HG02642 (cell line): ENCODE data around the gene SLC6A6.

ENCODE experiments used
- ATAC-seq: cut with Tn5 transposase; IDR thresholded peaks from one replicate; pipeline ENCODE4 v1.9.1; 2021; ENCODE audit warnings: mild to moderate bottlenecking; ENCODE audit not compliant: unreplicated experiment, poor library complexity

Gene SLC6A6

GRCh38 chr3:14492948-14493881 is 90.8 kb downstream of the SLC6A6 start:
- no peak for ATAC-seq

DNA sequence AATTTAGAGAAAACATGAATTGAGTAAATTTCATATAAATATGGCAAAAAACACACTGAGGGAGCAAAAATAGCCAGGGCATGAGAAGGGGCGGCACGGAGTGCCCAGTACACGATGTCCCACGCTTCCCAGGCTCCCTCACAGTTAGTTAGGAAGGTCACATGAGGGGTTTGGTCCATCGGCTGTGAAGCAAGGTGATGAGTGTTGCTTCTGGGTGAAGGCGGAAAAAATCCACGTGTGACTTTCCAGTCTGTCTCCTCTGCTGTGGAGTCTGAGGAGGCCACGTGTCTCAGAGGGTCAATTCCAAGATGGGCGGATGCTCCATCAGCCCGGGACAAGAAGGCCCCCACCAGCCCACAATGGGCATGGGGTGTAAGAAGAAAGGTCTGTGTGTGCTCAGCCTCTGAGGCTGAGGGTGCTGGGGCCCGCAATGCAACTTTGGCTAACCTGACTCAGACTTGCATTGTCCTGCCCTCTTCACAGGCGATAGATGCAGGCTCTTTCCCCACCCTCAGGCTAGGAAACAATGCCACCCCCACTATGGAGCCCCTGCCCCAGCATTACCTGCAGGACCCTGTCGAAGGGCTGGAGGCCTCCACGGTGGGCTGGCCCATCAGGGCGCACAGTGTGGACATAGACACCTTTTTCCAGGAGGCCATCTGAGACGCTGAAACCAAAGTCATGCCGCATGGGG is 92.0 kb downstream of the SLC6A6 start:
- ATAC-seq, result no peak

GRCh38 chr3:14494973-14495300 is 92.5 kb downstream of the SLC6A6 start:
- ATAC-seq, result no peak

DNA sequence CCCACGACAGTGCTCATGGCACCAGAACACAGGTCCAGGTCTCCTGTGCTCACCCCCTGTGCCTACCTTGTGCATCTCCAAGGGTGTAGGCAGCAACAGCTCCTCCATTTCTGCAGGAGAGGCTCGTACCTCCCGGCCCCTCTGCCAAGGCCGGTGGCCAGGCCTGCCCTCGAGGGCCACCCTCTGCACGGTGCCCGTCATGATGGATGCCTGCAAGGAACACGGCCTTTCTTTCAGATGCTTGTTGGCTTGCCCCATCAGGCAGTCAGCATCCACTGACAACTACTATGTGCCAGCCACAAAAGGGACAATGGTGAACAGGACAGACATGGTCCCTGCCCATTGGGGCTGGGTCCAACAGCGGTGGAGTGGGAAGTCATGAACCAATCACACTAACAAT is 93.9 kb downstream of the SLC6A6 start:
- ATAC-seq, result no peak

GRCh38 chr3:14497321-14497720 is 94.9 kb downstream of the SLC6A6 start:
- no peak for ATAC-seq

DNA sequence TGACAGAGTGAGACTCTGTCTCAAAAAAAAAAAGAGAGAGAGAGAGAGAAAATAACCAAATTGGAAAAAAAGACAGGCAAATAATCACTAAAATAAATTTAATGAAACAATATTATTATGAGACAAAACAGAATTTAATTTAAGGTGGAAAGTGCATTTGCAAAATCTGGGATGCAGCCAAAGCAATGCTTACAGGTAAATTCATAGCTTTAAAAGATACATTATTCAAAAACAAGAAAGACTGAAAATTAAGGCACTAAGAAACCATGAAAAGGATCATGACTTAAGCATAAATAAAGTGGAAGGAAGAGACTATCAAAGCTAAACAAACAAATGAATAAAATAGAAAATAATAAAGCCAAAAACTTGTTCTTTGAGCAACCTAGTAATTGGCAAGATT is 100.1 kb downstream of the SLC6A6 start:
- no peak for ATAC-seq

DNA sequence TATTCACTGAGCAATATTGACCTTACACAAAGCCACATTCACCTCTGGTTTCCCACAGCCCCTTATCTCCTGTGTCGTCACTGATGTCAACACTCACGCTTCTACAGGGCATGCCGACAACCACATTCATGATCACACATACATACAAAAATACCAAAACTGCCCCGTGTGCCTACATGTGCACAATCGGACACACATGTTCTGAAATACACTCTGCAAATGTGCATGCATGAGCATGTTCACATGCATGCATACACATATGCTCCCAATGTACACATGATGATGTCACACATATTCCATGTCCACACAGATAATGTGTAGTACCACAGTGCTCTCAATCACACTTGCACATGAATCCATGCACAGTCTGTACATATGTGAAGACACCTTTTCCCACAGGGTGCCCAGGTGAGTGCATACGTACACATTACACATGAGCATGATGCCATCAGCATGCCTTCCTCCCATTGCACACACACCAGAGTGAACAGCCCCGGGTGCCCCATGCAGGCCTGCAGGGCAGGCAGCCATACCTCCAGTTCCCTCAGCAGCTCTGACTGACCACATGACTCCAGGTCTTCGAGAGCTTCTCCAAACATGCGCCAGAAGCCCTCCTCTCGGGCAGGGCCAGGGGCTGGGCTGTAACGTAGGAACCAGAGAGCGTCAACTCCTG is 100.8 kb downstream of the SLC6A6 start:
- no peak for ATAC-seq

DNA sequence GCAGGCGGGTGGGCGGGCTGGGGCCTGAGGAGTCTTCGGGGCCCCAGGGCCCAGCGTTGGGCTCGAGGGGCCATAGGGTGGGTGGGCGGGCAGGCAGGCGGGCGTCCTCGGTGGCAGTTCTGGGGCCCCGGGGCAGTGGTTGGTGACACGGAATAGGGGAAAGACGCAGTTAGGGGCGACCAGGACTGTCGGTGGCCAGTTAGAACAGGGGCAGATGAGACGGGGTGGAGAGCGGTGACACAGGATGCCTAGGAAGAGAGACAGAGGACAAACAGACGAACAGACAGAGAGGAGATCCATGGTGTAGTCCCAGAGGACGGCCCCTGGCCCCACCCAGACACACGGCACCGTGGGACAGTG is 101.3 kb downstream of the SLC6A6 start:
- no peak for ATAC-seq

DNA sequence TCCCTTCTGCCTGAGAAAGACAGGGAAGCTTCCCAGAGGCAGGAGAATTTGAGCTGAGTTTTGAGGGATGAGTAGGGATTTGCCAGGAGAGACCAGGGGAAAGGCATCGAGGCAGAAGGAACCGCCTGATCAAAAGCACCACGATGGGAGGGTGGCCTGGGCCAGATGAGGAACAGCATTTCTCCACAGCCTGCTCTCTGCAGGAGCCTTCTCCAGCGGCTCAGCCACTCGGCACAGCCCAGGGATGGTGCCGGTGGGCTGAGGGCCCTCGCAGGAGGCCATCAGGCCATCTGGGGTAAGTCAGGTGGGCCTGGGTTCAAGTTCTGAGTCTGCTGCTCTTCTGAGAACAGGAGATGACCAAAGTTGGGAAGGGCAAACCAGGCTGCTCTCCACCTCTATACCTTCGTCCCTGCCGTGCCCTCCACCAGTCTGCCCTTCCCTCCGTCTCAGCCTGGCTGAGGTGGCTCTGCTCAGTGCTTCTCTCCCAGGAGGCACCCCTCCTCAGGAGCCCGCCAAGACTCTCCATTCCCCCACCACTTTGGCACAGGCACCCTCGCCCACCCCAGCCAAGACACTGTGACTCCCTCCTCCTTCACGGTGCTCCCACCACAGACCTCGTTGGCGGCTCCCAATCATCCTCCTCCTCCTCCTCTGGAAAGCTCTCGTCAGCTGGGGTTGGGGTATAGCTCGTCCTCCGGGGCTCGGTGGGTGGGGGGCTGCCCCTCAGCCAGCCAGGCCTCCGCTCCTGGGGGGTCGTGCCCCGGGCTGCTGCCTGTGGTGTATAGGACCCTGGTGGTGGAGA is 102.8 kb downstream of the SLC6A6 start:
- ATAC-seq, result no peak

DNA sequence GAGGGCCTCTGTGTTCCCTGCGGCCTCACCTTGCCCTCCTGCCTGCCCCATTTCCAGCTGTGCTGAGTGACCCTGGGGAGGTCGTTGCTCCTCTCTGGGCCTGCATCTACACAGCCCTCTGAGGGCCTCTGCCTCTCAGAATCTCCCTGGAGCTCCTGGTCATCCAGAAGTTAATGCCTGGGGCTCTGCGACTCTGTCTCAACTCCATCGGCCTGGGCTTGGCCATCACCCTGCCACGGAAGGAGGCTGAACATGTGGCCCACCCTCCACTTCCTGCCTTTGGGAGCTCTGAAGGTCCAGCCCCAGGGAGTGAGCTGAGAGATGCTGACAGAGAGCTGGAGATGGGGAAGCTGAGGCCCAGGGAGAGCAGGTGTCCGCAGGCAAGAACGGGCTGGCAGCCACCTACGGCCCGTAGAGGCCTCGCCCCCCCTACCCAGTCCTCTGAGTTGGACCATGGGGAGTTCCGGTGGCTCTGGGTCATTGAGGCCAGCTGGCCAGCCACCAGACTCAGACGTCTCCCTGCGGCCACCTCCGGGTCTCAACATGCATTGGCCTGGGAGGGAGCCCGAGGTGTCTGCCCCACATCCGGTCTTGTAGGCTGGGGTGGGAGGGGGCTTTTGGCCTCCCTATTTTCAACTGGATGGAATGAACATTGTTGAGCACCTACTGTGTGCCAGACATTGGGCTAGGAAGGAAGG is 103.5 kb downstream of the SLC6A6 start:
- no peak for ATAC-seq

GRCh38 chr3:14506626-14507304 is 104.4 kb downstream of the SLC6A6 start:
- no peak for ATAC-seq

GRCh38 chr3:14507305-14507741 is 104.9 kb downstream of the SLC6A6 start:
- ATAC-seq, result no peak

- no peak for ATAC-seq
Observed at GRCh38 chr3:14507757-14508504, 105.5 kb downstream of the SLC6A6 start.

DNA sequence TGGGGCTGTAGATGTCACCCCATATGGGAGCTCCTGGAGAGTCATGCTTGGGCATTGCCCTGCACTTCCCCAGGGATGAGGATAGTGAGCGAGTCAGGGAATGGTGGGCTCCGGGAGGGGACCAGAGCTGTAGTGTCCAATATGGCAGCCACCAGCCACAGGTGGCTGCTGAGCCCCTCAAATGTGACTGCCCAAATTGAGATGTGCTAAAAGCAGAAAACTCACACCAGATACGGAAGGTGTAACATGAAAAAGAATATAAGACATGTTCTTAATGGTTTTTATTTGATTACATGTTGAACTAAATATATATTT is 106.1 kb downstream of the SLC6A6 start:
- no peak for ATAC-seq

DNA sequence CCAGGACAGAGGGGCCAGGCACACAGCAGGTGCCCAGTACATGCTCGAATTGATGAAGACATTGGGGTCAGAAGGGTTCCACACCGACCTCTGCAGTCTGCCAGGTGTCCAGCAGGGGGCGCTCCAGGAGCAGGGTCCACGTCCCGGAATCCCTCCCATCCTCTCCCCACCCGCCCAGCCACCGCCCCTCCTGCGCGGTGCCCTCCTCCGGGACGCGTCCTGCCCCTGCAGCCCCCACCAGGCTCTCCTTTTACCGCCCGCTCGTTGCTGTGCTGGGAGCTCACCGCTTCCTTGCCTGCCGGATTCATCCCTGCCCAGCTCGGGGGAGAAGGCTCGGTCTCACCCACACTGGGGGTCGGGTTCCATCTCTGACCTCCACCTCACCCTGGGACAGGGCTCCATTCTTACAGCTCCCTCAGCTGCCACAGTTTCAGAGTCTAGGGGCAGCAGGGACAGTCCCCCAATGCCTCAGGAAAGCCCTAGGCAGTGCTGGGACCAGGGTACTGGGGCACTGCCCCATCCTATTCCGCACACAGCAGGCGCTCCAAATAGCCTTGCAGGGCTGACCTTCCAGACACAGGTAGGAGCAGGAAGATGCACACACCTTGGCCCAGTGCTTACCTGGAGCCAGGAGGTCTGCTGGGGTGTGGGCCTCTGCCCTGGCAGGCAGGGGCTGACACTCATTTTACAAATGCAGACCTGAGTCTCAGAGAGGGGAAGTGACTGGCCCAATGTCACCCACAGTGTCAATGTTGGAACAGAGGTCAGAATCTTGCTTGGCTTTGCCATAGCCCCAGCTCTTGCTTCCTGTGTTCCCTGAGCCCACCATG is 106.8 kb downstream of the SLC6A6 start:
- peak; percentile 53 for ATAC-seq

DNA sequence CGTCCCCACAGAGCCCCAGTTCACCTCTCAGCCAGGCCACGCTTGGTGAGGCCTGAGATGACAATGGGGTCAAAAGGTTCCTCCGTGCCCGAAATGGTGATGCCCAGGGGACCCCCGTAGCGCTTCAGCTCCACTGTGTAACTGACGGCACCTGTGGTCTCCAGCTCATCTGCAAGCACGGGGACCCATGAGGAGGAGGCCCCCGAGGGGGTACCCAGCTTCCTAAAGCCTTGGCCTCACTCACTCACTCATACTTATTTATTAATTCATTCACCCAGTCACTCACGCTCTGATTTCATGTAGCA is 107.3 kb downstream of the SLC6A6 start:
- no peak for ATAC-seq

- ATAC-seq, result no peak
Observed at GRCh38 chr3:14510838-14511622, 108.6 kb downstream of the SLC6A6 start.
